Neuron (in vitro differentiated cells): ENCODE measurements around the gene CENPVL3.
"Not testable (repeated sequence)": the region's sequence is repeated elsewhere in the genome, so short reads cannot be mapped to it uniquely, and the experiment has no call there.

ENCODE experiments used
- H2AFZ ChIP-seq: one replicate; pipeline ENCODE4 v1.6.1; 2013; ENCODE audit warnings: low read depth, mild to moderate bottlenecking, inconsistent platforms, low read length, moderate library complexity
- H3K27me3 ChIP-seq: one replicate; pipeline ENCODE4 v1.6.1; 2013; ENCODE audit warnings: low read length; ENCODE audit not compliant: insufficient read depth
- H3K36me3 ChIP-seq: one replicate; pipeline ENCODE4 v1.6.1; 2013; ENCODE audit warnings: low read length; ENCODE audit not compliant: insufficient read depth
- H3K4me1 ChIP-seq: one replicate; pipeline ENCODE4 v1.6.1; 2013; ENCODE audit warnings: low read length; ENCODE audit not compliant: insufficient read depth
- H3K4me3 ChIP-seq: 2 replicates; pipeline ENCODE4 v1.5.1; 2013; ENCODE audit warnings: mild to moderate bottlenecking, low read length, moderate library complexity
- H3K9me3 ChIP-seq: one replicate; pipeline ENCODE4 v1.6.1; 2013; ENCODE audit warnings: low read length

Gene CENPVL3

GRCh38 chrX:51618241-51619155, at the start of gene CENPVL3:
TSS of gene CENPVL3 (minus strand) at chrX:51618912. CDS start at chrX:51618873, 39 bp downstream.
- not testable (repeated sequence) for H2AFZ ChIP-seq, H3K36me3 ChIP-seq, H3K4me1 ChIP-seq, H3K4me3 ChIP-seq, H3K9me3 ChIP-seq
- H3K27me3 ChIP-seq, result peaks cover 12% of the 10 kb centered on the region

GRCh38 chrX:51665981-51666380, 47.3 kb upstream of the CENPVL3 start:
- Histone ChIP-seq H3K4me3 (no peak overlapping the region), H3K36me3 (no peaks in the 10 kb centered on the region), H2AFZ (no peak overlapping the region), H3K4me1 (no peaks in the 10 kb centered on the region), H3K9me3 (no peaks in the 10 kb centered on the region), H3K27me3 (peaks cover 3% of the 10 kb centered on the region)

- no peak overlapping the region for H3K4me3 ChIP-seq
- H3K27me3 ChIP-seq, result peaks cover 6% of the 10 kb centered on the region
Measured at GRCh38 chrX:51643377-51643776, 24.7 kb upstream of the CENPVL3 start.

GRCh38 chrX:51641421-51642021, 22.8 kb upstream of the CENPVL3 start:
- Histone ChIP-seq H3K4me1 (no peaks in the 10 kb centered on the region), H3K27me3 (peaks cover 9% of the 10 kb centered on the region), H2AFZ (no peak overlapping the region), H3K9me3 (no peaks in the 10 kb centered on the region), H3K4me3 (no peak overlapping the region), H3K36me3 (no peaks in the 10 kb centered on the region)

More at GRCh38 chrX:51643377-51643776, 24.7 kb upstream of the CENPVL3 start:
- Histone ChIP-seq H3K36me3 (no peaks in the 10 kb centered on the region), H3K9me3 (no peaks in the 10 kb centered on the region), H3K4me1 (no peaks in the 10 kb centered on the region), H2AFZ (no peak overlapping the region)

GRCh38 chrX:51636511-51636910, 17.8 kb upstream of the CENPVL3 start:
- not testable (repeated sequence) for H3K36me3 ChIP-seq, H3K4me1 ChIP-seq, H3K27me3 ChIP-seq, H2AFZ ChIP-seq, H3K9me3 ChIP-seq, H3K4me3 ChIP-seq

GRCh38 chrX:51614353-51615012, 4.2 kb downstream of the CENPVL3 start:
- no peaks in the 10 kb centered on the region for H3K36me3 ChIP-seq
- H3K27me3 ChIP-seq, result peaks cover 11% of the 10 kb centered on the region
- no peaks in the 10 kb centered on the region for H3K9me3 ChIP-seq
- no peaks in the 10 kb centered on the region for H3K4me1 ChIP-seq
- H2AFZ ChIP-seq, result no peak overlapping the region
- no peak overlapping the region for H3K4me3 ChIP-seq

GRCh38 chrX:51608766-51609165, 9.9 kb downstream of the CENPVL3 start:
- H3K9me3 ChIP-seq, result no peaks in the 10 kb centered on the region
- H3K4me1 ChIP-seq, result no peaks in the 10 kb centered on the region
- no peak overlapping the region for H2AFZ ChIP-seq
- no peak overlapping the region for H3K4me3 ChIP-seq
- H3K36me3 ChIP-seq, result no peaks in the 10 kb centered on the region
- peaks cover 15% of the 10 kb centered on the region for H3K27me3 ChIP-seq

GRCh38 chrX:51608126-51608525, 10.6 kb downstream of the CENPVL3 start:
- Histone ChIP-seq H3K9me3 (no peaks in the 10 kb centered on the region), H3K4me1 (no peaks in the 10 kb centered on the region), H3K4me3 (no peak overlapping the region), H3K36me3 (no peaks in the 10 kb centered on the region), H3K27me3 (peaks cover 15% of the 10 kb centered on the region), H2AFZ (no peak overlapping the region)

GRCh38 chrX:51606446-51606845, 12.3 kb downstream of the CENPVL3 start:
- H2AFZ ChIP-seq, result no peak overlapping the region
- H3K9me3 ChIP-seq, result no peaks in the 10 kb centered on the region
- no peaks in the 10 kb centered on the region for H3K36me3 ChIP-seq
- no peak overlapping the region for H3K4me3 ChIP-seq
- no peaks in the 10 kb centered on the region for H3K4me1 ChIP-seq
- H3K27me3 ChIP-seq, result peaks cover 18% of the 10 kb centered on the region

- Histone ChIP-seq H3K27me3 (peaks cover 5% of the 10 kb centered on the region), H3K4me3 (no peak overlapping the region)
Measured at GRCh38 chrX:51598899-51599298, 19.8 kb downstream of the CENPVL3 start.

GRCh38 chrX:51571874-51572273, 46.8 kb downstream of the CENPVL3 start:
- Histone ChIP-seq H3K4me1 (no peaks in the 10 kb centered on the region), H3K27me3 (peaks cover 2% of the 10 kb centered on the region), H3K4me3 (no peak overlapping the region), H3K36me3 (no peaks in the 10 kb centered on the region), H3K9me3 (no peaks in the 10 kb centered on the region), H2AFZ (no peak overlapping the region)

More at GRCh38 chrX:51598899-51599298, 19.8 kb downstream of the CENPVL3 start:
- H3K9me3 ChIP-seq, result no peaks in the 10 kb centered on the region
- no peak overlapping the region for H2AFZ ChIP-seq
- no peaks in the 10 kb centered on the region for H3K36me3 ChIP-seq
- no peaks in the 10 kb centered on the region for H3K4me1 ChIP-seq

- H3K4me3 ChIP-seq, result no peak overlapping the region
- H3K36me3 ChIP-seq, result no peaks in the 10 kb centered on the region
- H3K9me3 ChIP-seq, result no peaks in the 10 kb centered on the region
- no peak overlapping the region for H2AFZ ChIP-seq
- H3K4me1 ChIP-seq, result no peaks in the 10 kb centered on the region
- H3K27me3 ChIP-seq, result peaks cover 2% of the 10 kb centered on the region
Measured at GRCh38 chrX:51569561-51569960, 49.2 kb downstream of the CENPVL3 start.

GRCh38 chrX:51568586-51568985, 50.1 kb downstream of the CENPVL3 start:
- H3K9me3 ChIP-seq, result no peaks in the 10 kb centered on the region
- peaks cover 2% of the 10 kb centered on the region for H3K27me3 ChIP-seq
- H3K4me1 ChIP-seq, result no peaks in the 10 kb centered on the region
- H3K36me3 ChIP-seq, result no peaks in the 10 kb centered on the region
- no peak overlapping the region for H3K4me3 ChIP-seq
- H2AFZ ChIP-seq, result no peak overlapping the region
